LNCaP clone FGC (cell line): ENCODE results near the gene AIFM1.

ENCODE experiments used
- DNase-seq: peaks from one replicate; pipeline ENCODE4 v3.0.0-alpha.2; 2011; ENCODE audit warnings: low read depth
- H3K4me3 ChIP-seq: 2 replicates; pipeline ENCODE4 v1.5.1; 2011; ENCODE audit warnings: mild to moderate bottlenecking, low read depth, low read length, control low read depth
- CTCF ChIP-seq: IDR thresholded peaks from 2 replicates; pipeline ENCODE4 v1.5.1; 2012; ENCODE audit warnings: mild to moderate bottlenecking; ENCODE audit not compliant: control insufficient read depth, insufficient read depth; ENCODE audit errors: extremely low read depth

The AIFM1 gene

GRCh38 chrX:130105244-130105643 is 60.4 kb downstream of the AIFM1 start:
- H3K4me3 ChIP-seq = no peak overlapping the region
- DNase-seq = no peak
- TF ChIP-seq CTCF = no peak

- DNase-seq = no peak
- H3K4me3 ChIP-seq = no peak overlapping the region
- no peak for TF ChIP-seq CTCF
These were observed 62.0 kb downstream of the AIFM1 start for GRCh38 chrX:130103605-130104004.

GRCh38 chrX:130100180-130100579 is 65.5 kb downstream of the AIFM1 start:
- DNase-seq = no peak
- H3K4me3 ChIP-seq = no peak overlapping the region
- TF ChIP-seq CTCF = no peak

- TF ChIP-seq CTCF = no peak
- H3K4me3 ChIP-seq = no peak overlapping the region
- DNase-seq = no peak
These were observed 67.5 kb downstream of the AIFM1 start for GRCh38 chrX:130098210-130098552.

- H3K4me3 ChIP-seq = no peak overlapping the region
- DNase-seq = no peak
- TF ChIP-seq CTCF = no peak
These were observed 68.0 kb downstream of the AIFM1 start for GRCh38 chrX:130097507-130098209.

- no peak for TF ChIP-seq CTCF
- no peak for DNase-seq
- no peak overlapping the region for H3K4me3 ChIP-seq
These were observed 70.2 kb downstream of the AIFM1 start for GRCh38 chrX:130095249-130096030.
